Psoas muscle (tissue), 8 donors: ENCODE data around the gene AQP3. TPM values are rescaled to one million over a fixed set of nuclear protein-coding genes. Genes with fewer than 3 reads are reported as not detected.
"Not testable (repeated sequence)": the region's sequence is repeated elsewhere in the genome, so short reads cannot be mapped to it uniquely, and the experiment has no call there.

Source experiments
- ATAC-seq, 4 donors: fragments of 200-7000 bp; cut with Tn5 transposase; one replicate each; pipeline ENCODE4 v1.9.1; 2020; ENCODE audit warnings: moderate library complexity in 3 of 4, mild to moderate bottlenecking in 2 of 4
- DNase-seq, 2 donors: peaks; one replicate each; pipeline ENCODE4 v3.0.0-alpha.2; 2020
- H3K27ac ChIP-seq: fragments of 200-600 bp; one replicate; pipeline ENCODE4 v1.8.0; 2022
- H3K27me3 ChIP-seq, 3 donors: fragments of 200-600 bp in 1 of 3; one replicate each; pipeline versions ENCODE4 v1.6.1 to v1.8.0; 2013 to 2022; ENCODE audit warnings: low read length in 2 of 3, mild to moderate bottlenecking in 2 of 3, moderate library complexity in 1 of 3; ENCODE audit not compliant: insufficient read depth in 3 of 3
- H3K36me3 ChIP-seq, 2 donors: fragments of 200-600 bp in 1 of 2; one replicate each; pipeline versions ENCODE4 v1.6.1 to v1.8.0; 2013 to 2022; ENCODE audit warnings: low read depth in 1 of 2, mild to moderate bottlenecking in 1 of 2, moderate library complexity in 1 of 2; ENCODE audit not compliant: insufficient read depth in 1 of 2
- H3K4me1 ChIP-seq: fragments of 200-600 bp; one replicate; pipeline ENCODE4 v1.8.0; 2022
- H3K4me3 ChIP-seq: fragments of 200-600 bp; one replicate; pipeline ENCODE4 v1.8.0; 2022; ENCODE audit warnings: mild to moderate bottlenecking
- H3K9me3 ChIP-seq: fragments of 200-600 bp; one replicate; pipeline ENCODE4 v1.8.0; 2022
- WGBS, 3 donors: extraction: QIAGEN DNeasy Blood & Tissue Kit; methylation state at CpG; one replicate each; pipeline versions ENCODE4 v1.1.6 to v1.1.7; 2013; 5-methylcytosine and 5-hydroxymethylcytosine counted together
- intact Hi-C, 2 donors: fragments of 100-400 bp; cut with DNase I; formaldehyde crosslinking; loops; one replicate each; pipeline versions ENCODE4 v1.11.0 to v1.14.2; 2022
- polyA plus RNA-seq, 3 donors: library from polyadenylated mRNA; stranded (reverse); fragments of 200-250 nt; gene quantifications; one replicate each; pipeline ENCODE4 v1.2.3, GENCODE V29; 2013
- total RNA-seq, 4 donors: library from RNA; stranded (reverse); fragmentation: NEBNext Ultra II Directional in 2 of 4; extraction: Animal tissue kit (Norgen Biotek cat#: 25700) in 2 of 4; gene quantifications; one replicate each; pipeline versions ENCODE4 v1.2.1 to v1.2.4, GENCODE V29; 2021 to 2023
- TF ChIP-seq, protein P1 (sequence below): fragments of 200-600 bp; IDR thresholded peaks from one replicate; pipeline ENCODE4 v1.8.0; 2022; ENCODE audit warnings: antibody characterized with exemption
- donor health status: healthy with polysubstance abuse.
- donor health status: DM: no; HTN: no; CAD: no; lungs with moderate emphysema.
- donor health status: Bipolar disorder and iron deficiency.
- donor health status: healthy.
- donor health status: DM: yes; HTN: yes; CAD: no.
- donor health status: DM: no; HTN: no; CAD: no.
- donor health status: DM: no; HTN: no; CAD: no.
- donor health status: DM: yes; HTN: yes; CAD: no.

Gene AQP3
- total and polyA plus RNA-seq, 7 donors, result 2.5 to 12.0 (median 4.7) TPM

- Histone ChIP-seq H3K9me3 (no peaks in the 10 kb centered on the region), H3K27ac (no peak overlapping the region), H3K4me1 (no peaks in the 10 kb centered on the region), H3K27me3 (peaks cover 0 to 4% (median 2%) of the 10 kb centered on the region in 3 donors), H3K4me3 (no peak overlapping the region), H3K36me3 (no peaks in the 10 kb centered on the region)
- 5 to 23% (median 11%) methylated on average over 1 of the region's 1 CpG for WGBS, 3 donors
- TF ChIP-seq, protein P1, sequence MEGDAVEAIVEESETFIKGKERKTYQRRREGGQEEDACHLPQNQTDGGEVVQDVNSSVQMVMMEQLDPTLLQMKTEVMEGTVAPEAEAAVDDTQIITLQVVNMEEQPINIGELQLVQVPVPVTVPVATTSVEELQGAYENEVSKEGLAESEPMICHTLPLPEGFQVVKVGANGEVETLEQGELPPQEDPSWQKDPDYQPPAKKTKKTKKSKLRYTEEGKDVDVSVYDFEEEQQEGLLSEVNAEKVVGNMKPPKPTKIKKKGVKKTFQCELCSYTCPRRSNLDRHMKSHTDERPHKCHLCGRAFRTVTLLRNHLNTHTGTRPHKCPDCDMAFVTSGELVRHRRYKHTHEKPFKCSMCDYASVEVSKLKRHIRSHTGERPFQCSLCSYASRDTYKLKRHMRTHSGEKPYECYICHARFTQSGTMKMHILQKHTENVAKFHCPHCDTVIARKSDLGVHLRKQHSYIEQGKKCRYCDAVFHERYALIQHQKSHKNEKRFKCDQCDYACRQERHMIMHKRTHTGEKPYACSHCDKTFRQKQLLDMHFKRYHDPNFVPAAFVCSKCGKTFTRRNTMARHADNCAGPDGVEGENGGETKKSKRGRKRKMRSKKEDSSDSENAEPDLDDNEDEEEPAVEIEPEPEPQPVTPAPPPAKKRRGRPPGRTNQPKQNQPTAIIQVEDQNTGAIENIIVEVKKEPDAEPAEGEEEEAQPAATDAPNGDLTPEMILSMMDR, result no peak
- intact Hi-C loops, result no loop called here
- ATAC-seq (peak in 2 of 4 donors; percentile 16 to 73), DNase-seq (no peak)
Measured at GRCh38 chr9:33430942-33431341, 16.5 kb downstream of the AQP3 start.

DNA sequence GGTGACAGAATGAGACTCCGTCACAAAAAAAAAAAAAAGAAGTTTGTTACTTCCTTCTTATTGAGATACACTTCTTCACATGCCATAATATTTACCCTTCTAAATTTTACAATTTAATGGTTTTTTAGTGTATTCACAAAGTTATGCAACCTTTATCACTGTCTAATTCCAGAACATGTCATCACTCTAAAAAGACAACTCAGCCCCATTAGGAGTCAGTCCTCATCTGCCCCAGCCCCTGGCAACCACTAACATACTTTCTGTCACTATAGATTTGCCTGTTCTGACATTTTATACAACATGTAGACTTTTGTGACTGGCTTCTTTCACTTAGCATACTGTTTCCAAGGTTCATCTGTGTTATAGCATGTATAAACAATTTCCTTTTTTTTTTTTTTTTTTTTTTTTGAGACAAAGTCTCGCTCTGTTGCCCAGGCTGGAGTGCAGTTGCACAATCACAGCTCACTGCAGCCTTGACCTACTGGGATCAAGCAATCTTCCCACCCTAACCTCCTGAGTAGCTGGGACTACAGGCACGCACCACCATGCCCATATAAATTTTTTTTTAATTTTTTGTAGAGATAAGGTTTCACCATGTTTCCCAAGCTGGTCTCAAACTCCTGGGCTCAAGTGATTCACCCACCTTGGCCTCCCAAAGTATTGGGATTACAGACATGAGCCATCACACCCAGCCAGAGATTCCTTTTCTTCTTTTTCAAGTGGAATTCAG lies 18.0 kb downstream of the AQP3 start:
- ATAC-seq (no peak), DNase-seq (no peak)
- TF ChIP-seq, protein P1, result no peak
- Histone ChIP-seq H3K27me3 (no peaks in the 10 kb centered on the region), H3K4me3 (no peak overlapping the region), H3K4me1 (no peaks in the 10 kb centered on the region), H3K27ac (no peak overlapping the region), H3K36me3 (no peaks in the 10 kb centered on the region), H3K9me3 (no peaks in the 10 kb centered on the region)
- intact Hi-C loops, result no loop called here
- WGBS, 3 donors, result 78 to 94% (median 79%) methylated on average over 3 of the region's 3 CpGs

DNA sequence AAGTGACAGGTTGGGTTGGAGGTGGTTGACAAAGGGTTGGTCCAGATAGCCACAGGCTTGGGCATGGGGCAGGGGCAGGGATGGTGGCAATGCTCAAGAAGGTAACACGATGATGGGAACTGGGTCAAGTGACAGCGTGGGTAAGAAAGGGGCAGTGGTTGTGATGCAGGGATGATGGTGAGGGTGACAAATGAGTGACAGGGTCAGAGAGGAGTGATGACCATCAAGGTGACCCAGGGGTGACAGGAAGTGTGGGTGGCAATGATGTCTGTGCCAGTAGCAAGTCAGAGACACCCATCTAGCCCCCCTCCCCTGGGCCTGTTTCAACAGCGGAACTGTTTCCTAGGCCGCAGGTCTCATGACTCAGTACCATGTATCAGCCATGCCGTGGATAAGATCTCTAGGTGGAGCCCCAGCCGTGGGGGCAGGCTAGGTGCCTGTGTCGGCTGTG lies 20.5 kb downstream of the AQP3 start:
- TF ChIP-seq, protein P1, result no peak
- no peaks in the 10 kb centered on the region for H3K4me1 ChIP-seq
- no peak for ATAC-seq
- intact Hi-C loops, result no loop called here
- DNase-seq, result no peak
- H3K27ac ChIP-seq, result no peak overlapping the region
- H3K9me3 ChIP-seq, result no peaks in the 10 kb centered on the region
- no peak overlapping the region for H3K4me3 ChIP-seq
- H3K36me3 ChIP-seq, result no peaks in the 10 kb centered on the region
- H3K27me3 ChIP-seq, result no peaks in the 10 kb centered on the region
- WGBS, 3 donors, result 80 to 92% (median 88%) methylated on average over 7 of the region's 7 CpGs

- no peak overlapping the region for H3K4me3 ChIP-seq
- H3K36me3 ChIP-seq, result no peaks in the 10 kb centered on the region
- WGBS, 3 donors, result 74 to 87% (median 85%) methylated on average over 4 of the region's 4 CpGs
- no peaks in the 10 kb centered on the region for H3K9me3 ChIP-seq
- TF ChIP-seq, protein P1, result no peak
- no peak overlapping the region for H3K27ac ChIP-seq
- DNase-seq (no peak), ATAC-seq (no peak)
- no peaks in the 10 kb centered on the region for H3K27me3 ChIP-seq
- H3K4me1 ChIP-seq, result no peaks in the 10 kb centered on the region
- intact Hi-C loops, result no loop called here
Measured at GRCh38 chr9:33425128-33425533, 22.3 kb downstream of the AQP3 start.

GRCh38 chr9:33424492-33424891 lies 22.9 kb downstream of the AQP3 start:
- intact Hi-C loops, H3K9me3 ChIP-seq, H3K27me3 ChIP-seq, ATAC-seq, H3K4me3 ChIP-seq, DNase-seq, H3K27ac ChIP-seq, H3K4me1 ChIP-seq, H3K36me3 ChIP-seq: not testable (repeated sequence)
- whole genome bisulfite sequencing, 3 donors, result 92 to 98% (median 97%) methylated on average over 6 of the region's 6 CpGs

- H3K36me3 ChIP-seq, intact Hi-C loops, H3K4me3 ChIP-seq, H3K27me3 ChIP-seq, ATAC-seq, H3K9me3 ChIP-seq, H3K27ac ChIP-seq, DNase-seq, H3K4me1 ChIP-seq: not testable (repeated sequence)
- WGBS, 3 donors, result 73 to 76% (median 74%) methylated on average over 6 to 7 of the region's 7 CpGs
Measured at GRCh38 chr9:33424043-33424442, 23.4 kb downstream of the AQP3 start.
